MM.1S (cell line): ENCODE results near the gene CHMP6.

Experiments used
- DNase-seq: peaks from one replicate; pipeline ENCODE4 v3.0.0-alpha.2; 2015
- H2AFZ ChIP-seq: fragments of 300-600 bp; sonication (generic); 2 replicates; pipeline ENCODE4 v1.6.0; 2016; ENCODE audit warnings: antibody characterized with exemption, low read length
- H3F3A ChIP-seq: fragments of 300-600 bp; sonication (generic); 2 replicates; pipeline ENCODE4 v1.6.1; 2016; ENCODE audit warnings: mild to moderate bottlenecking, antibody characterized with exemption, low read length, moderate library complexity, mixed read lengths; ENCODE audit not compliant: insufficient read depth
- H3K27ac ChIP-seq: fragments of 300-600 bp; sonication (generic); 2 replicates; pipeline ENCODE4 v1.5.1; 2016; ENCODE audit warnings: mild to moderate bottlenecking, low read length
- H3K27me3 ChIP-seq: fragments of 300-600 bp; sonication (generic); replicated peaks from 2 replicates; pipeline ENCODE4 v1.6.0; 2016; ENCODE audit warnings: low read length; ENCODE audit not compliant: insufficient read depth
- H3K36me3 ChIP-seq: fragments of 300-600 bp; sonication (generic); replicated peaks from 2 replicates; pipeline ENCODE4 v1.6.1; 2016; ENCODE audit warnings: mild to moderate bottlenecking, low read length, mixed read lengths; ENCODE audit not compliant: insufficient read depth
- H3K4me1 ChIP-seq: fragments of 300-600 bp; sonication (generic); 2 replicates; pipeline ENCODE4 v1.6.1; 2016; ENCODE audit warnings: low read length, mixed read lengths
- H3K4me2 ChIP-seq: fragments of 300-600 bp; sonication (generic); 2 replicates; pipeline ENCODE4 v1.6.0; 2016; ENCODE audit warnings: low read depth, low read length
- H3K4me3 ChIP-seq: fragments of 300-600 bp; sonication (generic); 2 replicates; pipeline ENCODE4 v1.5.1; 2016; ENCODE audit warnings: low read length, mixed read lengths
- H3K79me2 ChIP-seq: fragments of 300-600 bp; sonication (generic); 2 replicates; pipeline ENCODE4 v1.6.1; 2016; ENCODE audit warnings: mixed run types, low read length, mixed read lengths
- H3K9ac ChIP-seq: fragments of 300-600 bp; sonication (generic); 2 replicates; pipeline ENCODE4 v1.6.1; 2016; ENCODE audit warnings: low read length, mixed read lengths
- H3K9me2 ChIP-seq: fragments of 300-600 bp; sonication (generic); replicated peaks from 2 replicates; pipeline ENCODE4 v1.6.1; 2016; ENCODE audit warnings: mild to moderate bottlenecking, low read length, mixed read lengths; ENCODE audit not compliant: insufficient read depth
- H3K9me3 ChIP-seq: fragments of 300-600 bp; sonication (generic); replicated peaks from 2 replicates; pipeline ENCODE4 v1.6.1; 2016; ENCODE audit warnings: mild to moderate bottlenecking, low read length, mixed read lengths; ENCODE audit not compliant: insufficient read depth
- H4K20me1 ChIP-seq: fragments of 300-600 bp; sonication (generic); 2 replicates; pipeline ENCODE4 v1.6.1; 2016; ENCODE audit warnings: mild to moderate bottlenecking, low read length, moderate library complexity, mixed read lengths; ENCODE audit not compliant: insufficient read depth
- CTCF ChIP-seq: fragments of 300-600 bp; sonication (generic); IDR thresholded peaks from 2 replicates; pipeline ENCODE4 v1.5.1; 2016; ENCODE audit warnings: antibody characterized with exemption, low read length, mixed read lengths
- EZH2 ChIP-seq: fragments of 300-600 bp; sonication (generic); optimal IDR thresholded peaks from 2 replicates; pipeline ENCODE3; 2017; ENCODE audit warnings: low read depth, mild to moderate bottlenecking, antibody characterized with exemption, low read length, mixed read lengths
- EZH2phosphoT487 ChIP-seq: fragments of 300-600 bp; sonication (generic); IDR thresholded peaks from 2 replicates; pipeline ENCODE4 v1.6.1; 2018; ENCODE audit warnings: antibody characterized with exemption, low read length

The CHMP6 gene

GRCh38 chr17:80981929-80982425, 9.7 kb upstream of the CHMP6 start:
- Histone ChIP-seq H3K36me3 (no peaks in the 10 kb centered on the region), H3K4me1 (no peaks in the 10 kb centered on the region), H3K27ac (no peak overlapping the region), H2AFZ (no peak overlapping the region), H3K27me3 (peaks cover 36% of the 10 kb centered on the region), H3F3A (no peaks in the 10 kb centered on the region), H4K20me1 (no peaks in the 10 kb centered on the region), H3K79me2 (no peaks in the 10 kb centered on the region), H3K9me2 (no peaks in the 10 kb centered on the region), H3K4me3 (no peak overlapping the region), H3K9me3 (no peaks in the 10 kb centered on the region), H3K4me2 (no peak overlapping the region), H3K9ac (no peak overlapping the region)
- DNase-seq: no peak
- TF ChIP-seq EZH2 (no peak), CTCF (no peak), EZH2phosphoT487 (no peak)

DNA sequence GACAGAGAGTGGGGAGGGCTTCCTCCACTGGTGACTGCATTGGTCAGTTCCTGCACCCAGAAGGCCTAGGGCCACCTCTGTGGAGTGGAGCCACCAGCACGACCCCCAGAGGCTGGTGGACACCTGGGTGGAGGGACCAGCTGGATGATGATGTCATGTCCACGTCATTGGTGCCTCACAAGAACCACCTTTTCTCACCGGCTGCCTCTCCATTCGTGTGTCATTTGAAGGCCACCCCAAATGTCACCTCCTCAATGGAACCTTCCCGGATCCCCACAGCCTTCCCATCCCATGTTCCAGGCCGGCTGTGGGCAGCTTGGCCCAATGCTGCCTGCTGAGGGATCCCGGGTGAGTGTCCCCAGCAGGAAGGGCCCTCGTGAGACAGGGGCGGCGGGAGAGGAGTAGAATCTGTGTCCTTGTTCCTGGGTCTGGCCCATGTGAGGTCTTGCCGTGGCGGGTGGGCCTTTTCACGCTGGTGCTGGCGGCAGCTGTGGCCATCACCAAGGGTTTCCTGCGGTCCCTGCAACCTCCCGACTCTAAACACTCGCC, 9.1 kb upstream of the CHMP6 start:
- Histone ChIP-seq H3K9me3 (no peaks in the 10 kb centered on the region), H3K4me3 (no peak overlapping the region), H3K9ac (no peak overlapping the region), H3K36me3 (no peaks in the 10 kb centered on the region), H3K4me1 (no peaks in the 10 kb centered on the region), H3K9me2 (no peaks in the 10 kb centered on the region), H3F3A (no peaks in the 10 kb centered on the region), H3K79me2 (no peaks in the 10 kb centered on the region), H3K4me2 (no peak overlapping the region), H3K27ac (no peak overlapping the region), H3K27me3 (peaks cover 36% of the 10 kb centered on the region), H2AFZ (no peak overlapping the region), H4K20me1 (no peaks in the 10 kb centered on the region)
- DNase-seq: no peak
- no peak for TF ChIP-seq EZH2
- no peak for TF ChIP-seq CTCF
- TF ChIP-seq EZH2phosphoT487: no peak

- Histone ChIP-seq H3K4me2 (no peak overlapping the region), H2AFZ (no peak overlapping the region), H3K9me2 (no peaks in the 10 kb centered on the region), H3F3A (no peaks in the 10 kb centered on the region), H3K4me3 (no peak overlapping the region), H3K79me2 (no peaks in the 10 kb centered on the region), H3K4me1 (no peaks in the 10 kb centered on the region), H3K27me3 (peaks cover 46% of the 10 kb centered on the region), H3K27ac (no peak overlapping the region), H3K9me3 (no peaks in the 10 kb centered on the region), H3K36me3 (no peaks in the 10 kb centered on the region), H3K9ac (no peak overlapping the region), H4K20me1 (no peaks in the 10 kb centered on the region)
- TF ChIP-seq CTCF (no peak), EZH2phosphoT487 (no peak), EZH2 (no peak)
- DNase-seq: no peak
Observed at GRCh38 chr17:80983545-80983944, 8.1 kb upstream of the CHMP6 start.
